Neuronal stem cell (in vitro differentiated cells): ENCODE results near the gene SPAG8.

Source experiments
- DNase-seq: peaks from one replicate; pipeline ENCODE4 v3.0.0-alpha.2; 2013; ENCODE audit warnings: low spot score
- H2AFZ ChIP-seq: one replicate; pipeline ENCODE4 v1.6.1; 2013; ENCODE audit warnings: mild to moderate bottlenecking, low read length, inconsistent platforms
- H2AK5ac ChIP-seq: 2 replicates; pipeline ENCODE4 v1.6.1; 2013; ENCODE audit warnings: low read depth, mild to moderate bottlenecking, inconsistent platforms, low read length, moderate library complexity, mixed read lengths
- H2BK120ac ChIP-seq: 2 replicates; pipeline ENCODE4 v1.6.1; 2013; ENCODE audit warnings: low read depth, mild to moderate bottlenecking, inconsistent platforms, low read length, moderate library complexity, mixed read lengths
- H2BK12ac ChIP-seq: one replicate; pipeline ENCODE4 v1.6.1; 2013; ENCODE audit warnings: low read length, inconsistent platforms
- H2BK15ac ChIP-seq: 2 replicates; pipeline ENCODE4 v1.6.1; 2013; ENCODE audit warnings: mild to moderate bottlenecking, low read length, inconsistent platforms, mixed read lengths
- H2BK5ac ChIP-seq: one replicate; pipeline ENCODE4 v1.6.1; 2013; ENCODE audit warnings: inconsistent platforms, mild to moderate bottlenecking, low read length, moderate library complexity
- H3K14ac ChIP-seq: one replicate; pipeline ENCODE4 v1.6.1; 2013; ENCODE audit warnings: low read length, inconsistent platforms
- H3K18ac ChIP-seq: 2 replicates; pipeline ENCODE4 v1.6.1; 2013; ENCODE audit warnings: low read length, inconsistent platforms
- H3K23ac ChIP-seq: 2 replicates; pipeline ENCODE4 v1.6.1; 2013; ENCODE audit warnings: low read depth, mild to moderate bottlenecking, mixed read lengths, low read length, inconsistent platforms; ENCODE audit not compliant: poor library complexity
- H3K27ac ChIP-seq: replicated peaks from 3 replicates; pipeline ENCODE4 v1.5.1; 2013; ENCODE audit warnings: low read length, inconsistent platforms
- H3K27me3 ChIP-seq, 3 experiments: 2 replicates each; pipeline ENCODE4 v1.6.1; 2013; ENCODE audit warnings: low read length in 3 of 3, mild to moderate bottlenecking in 2 of 3, inconsistent platforms in 1 of 3, low read depth in 1 of 3, mixed read lengths in 1 of 3, moderate library complexity in 1 of 3; ENCODE audit not compliant: control insufficient read depth in 3 of 3, insufficient read depth in 3 of 3
- H3K36me3 ChIP-seq, 2 donors: replicated peaks in 1 of 2; 2 replicates each; pipeline ENCODE4 v1.6.1; 2013; ENCODE audit warnings: low read length in 2 of 2; ENCODE audit not compliant: control insufficient read depth in 2 of 2, insufficient read depth in 2 of 2
- H3K4ac ChIP-seq: 2 replicates; pipeline ENCODE4 v1.6.1; 2013; ENCODE audit warnings: inconsistent platforms, mild to moderate bottlenecking, low read length, moderate library complexity
- H3K4me1 ChIP-seq, 2 donors: 1 replicate in 1 of 2; 2 replicates in 1 of 2; pipeline ENCODE4 v1.6.1; 2013; ENCODE audit warnings: low read length in 2 of 2, low read depth in 1 of 2; ENCODE audit not compliant: control insufficient read depth in 2 of 2, insufficient read depth in 1 of 2
- H3K4me2 ChIP-seq: one replicate; pipeline ENCODE4 v1.6.1; 2013; ENCODE audit warnings: mild to moderate bottlenecking, low read length, inconsistent platforms; ENCODE audit not compliant: insufficient read depth, poor library complexity, severe bottlenecking
- H3K4me3 ChIP-seq, 2 donors: 2 replicates each; pipeline ENCODE4 v1.5.1; 2013; ENCODE audit warnings: low read length in 2 of 2, mild to moderate bottlenecking in 2 of 2, inconsistent platforms in 1 of 2, moderate library complexity in 1 of 2
- H3K79me1 ChIP-seq: one replicate; pipeline ENCODE4 v1.6.1; 2013; ENCODE audit warnings: low read depth, mild to moderate bottlenecking, inconsistent platforms, low read length, moderate library complexity
- H3K9ac ChIP-seq: one replicate; pipeline ENCODE4 v1.6.1; 2013; ENCODE audit warnings: mild to moderate bottlenecking, low read depth, low read length, inconsistent platforms; ENCODE audit not compliant: poor library complexity
- H3K9me3 ChIP-seq, 2 donors: replicated peaks in 1 of 2; 2 replicates each; pipeline versions ENCODE3 to v1.6.1; 2013; ENCODE audit warnings: low read length in 2 of 2, mild to moderate bottlenecking in 2 of 2, inconsistent platforms in 1 of 2, low read depth in 1 of 2, mixed read lengths in 1 of 2, moderate library complexity in 1 of 2; ENCODE audit not compliant: control insufficient read depth in 2 of 2, insufficient read depth in 1 of 2
- H4K8ac ChIP-seq: one replicate; pipeline ENCODE4 v1.6.1; 2013; ENCODE audit warnings: low read depth, mild to moderate bottlenecking, inconsistent platforms, low read length, moderate library complexity
- H4K91ac ChIP-seq: one replicate; pipeline ENCODE4 v1.6.1; 2013; ENCODE audit warnings: low read length, low read depth, mild to moderate bottlenecking, inconsistent platforms; ENCODE audit not compliant: poor library complexity
- WGBS, 2 donors: extraction: QIAGEN DNeasy Blood & Tissue Kit; methylation state at CpG; one replicate each; pipeline ENCODE4 v1.1.7; 2013; ENCODE audit warnings: missing lambda C conversion rate in 2 of 2, mixed read lengths in 1 of 2; ENCODE audit not compliant: insufficient read length in 2 of 2, insufficient replicate concordance in 1 of 2; ENCODE audit errors: extremely low coverage in 2 of 2; 5-methylcytosine and 5-hydroxymethylcytosine counted together
- small RNA-seq: library from polyadenylated mRNA; stranded (forward); fragments of <200 nt; extraction: miRNeasy Mini kit (QIAGEN cat#:217004); gene quantifications from one replicate; pipeline ENCODE3, GENCODE V24; 2013; ENCODE audit not compliant: insufficient read depth

SPAG8 gene

DNA sequence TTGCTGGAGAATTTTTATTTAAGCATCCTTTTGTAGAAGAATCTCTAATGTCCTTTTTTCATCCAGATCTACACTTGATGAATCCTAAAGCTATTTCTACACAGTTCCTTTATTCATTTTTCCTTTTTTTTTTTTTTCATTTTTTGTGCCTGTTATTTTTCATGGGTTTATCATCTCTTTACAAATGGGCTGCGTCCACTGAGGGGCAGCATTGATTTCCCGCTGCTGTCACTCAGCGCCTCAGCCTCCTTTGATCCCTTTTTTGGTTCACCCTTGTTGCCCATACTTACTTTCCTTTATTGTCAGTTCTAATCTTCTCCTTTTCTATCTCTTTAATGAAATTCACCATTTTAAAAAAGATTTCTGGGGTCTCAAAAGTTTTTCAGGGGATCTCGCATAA is 52.3 kb downstream of the SPAG8 start:
- H2BK120ac ChIP-seq = no peak overlapping the region
- no peak overlapping the region for H3K4ac ChIP-seq
- H3K14ac ChIP-seq = no peak overlapping the region
- H2BK12ac ChIP-seq = no peak overlapping the region
- H2BK5ac ChIP-seq = no peak overlapping the region
- no peak overlapping the region for H3K4me3 ChIP-seq
- no peak overlapping the region for H3K18ac ChIP-seq
- no peak overlapping the region for H2BK15ac ChIP-seq
- H3K79me1 ChIP-seq = peaks cover 2% of the 10 kb centered on the region
- H3K4me2 ChIP-seq = no peak overlapping the region
- no CpG with 5 or more reads among the region's 4 CpGs for WGBS, 2 donors
- H2AK5ac ChIP-seq = no peak overlapping the region
- no peak overlapping the region for H3K9ac ChIP-seq
- H3K9me3 ChIP-seq = no peaks in the 10 kb centered on the region
- no peak overlapping the region for H4K91ac ChIP-seq
- H4K8ac ChIP-seq = no peak overlapping the region
- DNase-seq = no peak
- H3K4me1 ChIP-seq = peaks cover 3 to 5% of the 10 kb centered on the region in 2 donors
- H2AFZ ChIP-seq = no peak overlapping the region
- no peak overlapping the region for H3K23ac ChIP-seq
- peaks cover 0 to 19% of the 10 kb centered on the region in 2 donors for H3K36me3 ChIP-seq
- no peaks in the 10 kb centered on the region for H3K27me3 ChIP-seq
- H3K27ac ChIP-seq = no peak overlapping the region

Small RNA genes within 50 kb of the gene (small RNA-seq; reads per million reads assigned to genes)
- gene HINT2 = 2.0 reads per million
